Breast epithelium (tissue), 4 donors: ENCODE results near the gene MCL1. TPM values are rescaled to one million over a fixed set of nuclear protein-coding genes. Genes with fewer than 3 reads are reported as not detected.

Experiments used
- DNase-seq, 2 donors: peaks; one replicate each; pipeline ENCODE4 v3.0.0-alpha.2; 2019; ENCODE audit warnings: low spot score in 2 of 2
- H3K27ac ChIP-seq, 2 donors: fragments of 200-600 bp; sonication (generic) in 1 of 2; one replicate each; pipeline ENCODE4 v1.5.1; 2016 to 2019; ENCODE audit warnings: mild to moderate bottlenecking in 1 of 2
- H3K27me3 ChIP-seq, 2 donors: fragments of 200-600 bp; sonication (generic) in 1 of 2; one replicate each; pipeline versions ENCODE4 v1.5.1 to v1.6.0; 2017 to 2019; ENCODE audit warnings: control low read depth in 1 of 2, mild to moderate bottlenecking in 1 of 2
- H3K36me3 ChIP-seq: fragments of 200-600 bp; one replicate; pipeline ENCODE4 v1.5.1; 2019
- H3K4me1 ChIP-seq, 2 donors: fragments of 200-600 bp; sonication (generic); one replicate each; pipeline ENCODE4 v1.5.1; 2016 to 2019; ENCODE audit warnings: control low read depth in 1 of 2
- H3K4me3 ChIP-seq, 3 donors: fragments of 200-600 bp; sonication (generic); 1 replicate in 2 of 3; 2 replicates in 1 of 3; pipeline ENCODE4 v1.5.1; 2016 to 2019; ENCODE audit warnings: mild to moderate bottlenecking in 3 of 3, moderate library complexity in 2 of 3
- H3K9me3 ChIP-seq, 2 donors: fragments of 200-600 bp; sonication (generic) in 1 of 2; one replicate each; pipeline ENCODE4 v1.5.1; 2016 to 2019; ENCODE audit warnings: control low read depth in 1 of 2
- CTCF ChIP-seq, 3 donors: fragments of 450-650 bp; IDR thresholded peaks; one replicate each; pipeline ENCODE4 v1.5.1; 2016 to 2017; ENCODE audit warnings: antibody characterized with exemption in 3 of 3, mild to moderate bottlenecking in 3 of 3, moderate library complexity in 3 of 3
- POLR2A ChIP-seq: fragments of 450-650 bp; IDR thresholded peaks from one replicate; pipeline ENCODE4 v1.6.1; 2016; ENCODE audit warnings: antibody characterized with exemption, mild to moderate bottlenecking, moderate library complexity
- POLR2AphosphoS5 ChIP-seq, 3 donors: sonication (generic); formaldehyde crosslinking; IDR thresholded peaks; one replicate each; pipeline ENCODE4 v1.6.1; 2017; ENCODE audit warnings: antibody characterized with exemption in 3 of 3
- intact Hi-C: fragments of 100-400 bp; cut with DNase I; formaldehyde crosslinking; loops from one replicate; pipeline ENCODE4 v1.15.1; 2023; ENCODE audit warnings: low total_unique reads
- total RNA-seq, 3 donors: library from RNA; depleted of rRNA; stranded (reverse); fragments of >200 nt; gene quantifications; one replicate each; pipeline ENCODE4 v1.1.0, GENCODE V29; 2016

Gene MCL1
- total RNA-seq, 3 donors from 2014 or later, result 257 to 535 (median 333) TPM

- Histone ChIP-seq H3K36me3 (no peaks in the 10 kb centered on the region), H3K9me3 (no peaks in the 10 kb centered on the region), H3K27ac (no peak overlapping the region), H3K4me1 (peaks cover 29 to 36% of the 10 kb centered on the region in 2 donors), H3K27me3 (no peaks in the 10 kb centered on the region), H3K4me3 (no peak overlapping the region)
- TF ChIP-seq POLR2AphosphoS5 (IDR thresholded peaks at IDR 0.05) (peak in 1 of 3 donors; percentile 15), POLR2A (no peak)
- DNase-seq, result no peak
- intact Hi-C loops, result no loop called here
Measured at GRCh38 chr1:150555198-150555970, 24.0 kb downstream of the MCL1 start.

- TF ChIP-seq POLR2AphosphoS5 (IDR thresholded peaks at IDR 0.05), result no peak
- no peak for TF ChIP-seq CTCF (IDR thresholded peaks at IDR 0.05)
- TF ChIP-seq POLR2A, result no peak
- peak overlapping the region; percentile 84 to 97 for H3K27ac ChIP-seq
- no peak overlapping the region for H3K4me3 ChIP-seq
- DNase-seq, result no peak
- no peaks in the 10 kb centered on the region for H3K27me3 ChIP-seq
- H3K36me3 ChIP-seq, result no peaks in the 10 kb centered on the region
- H3K4me1 ChIP-seq, result peaks cover 16 to 26% of the 10 kb centered on the region in 2 donors
- no peaks in the 10 kb centered on the region for H3K9me3 ChIP-seq
- intact Hi-C loops, result no loop called here
Measured at GRCh38 chr1:150554086-150554452, 25.3 kb downstream of the MCL1 start.

- no peak for DNase-seq
- Histone ChIP-seq H3K27me3 (no peaks in the 10 kb centered on the region), H3K4me3 (peak overlapping the region in 1 of 3 donors; percentile 48), H3K9me3 (no peaks in the 10 kb centered on the region), H3K27ac (peak overlapping the region; percentile 84 to 97), H3K36me3 (no peaks in the 10 kb centered on the region), H3K4me1 (peaks cover 12 to 26% of the 10 kb centered on the region in 2 donors)
- TF ChIP-seq CTCF (IDR thresholded peaks at IDR 0.05) (no peak), POLR2A (no peak), POLR2AphosphoS5 (IDR thresholded peaks at IDR 0.05) (no peak)
- intact Hi-C loops, result no loop called here
Measured at GRCh38 chr1:150553392-150554085, 25.9 kb downstream of the MCL1 start.

- Histone ChIP-seq H3K36me3 (no peaks in the 10 kb centered on the region), H3K4me1 (peaks cover 12 to 20% of the 10 kb centered on the region in 2 donors), H3K27me3 (no peaks in the 10 kb centered on the region), H3K9me3 (no peaks in the 10 kb centered on the region), H3K27ac (peak overlapping the region; percentile 84 to 97), H3K4me3 (peak overlapping the region in 2 of 3 donors; percentile 5 to 48)
- no peak for DNase-seq
- no peak for TF ChIP-seq CTCF (IDR thresholded peaks at IDR 0.05)
- TF ChIP-seq POLR2A, result no peak
- no peak for TF ChIP-seq POLR2AphosphoS5 (IDR thresholded peaks at IDR 0.05)
- intact Hi-C loops, result no loop called here
Measured at GRCh38 chr1:150552911-150553289, 26.5 kb downstream of the MCL1 start.

- peak overlapping the region in 2 of 3 donors; percentile 5 to 48 for H3K4me3 ChIP-seq
- H3K4me1 ChIP-seq, result peaks cover 12 to 20% of the 10 kb centered on the region in 2 donors
Measured at GRCh38 chr1:150552128-150552910, 27.1 kb downstream of the MCL1 start.

More at GRCh38 chr1:150552128-150552910, 27.1 kb downstream of the MCL1 start:
- Histone ChIP-seq H3K36me3 (no peaks in the 10 kb centered on the region), H3K27me3 (no peaks in the 10 kb centered on the region), H3K9me3 (no peaks in the 10 kb centered on the region), H3K27ac (peak overlapping the region; percentile 84 to 97)
- intact Hi-C loops, result no loop called here
- peak; percentile 67 to 89 for DNase-seq
- peak; percentile 33 to 94 (median 63) for TF ChIP-seq POLR2AphosphoS5 (IDR thresholded peaks at IDR 0.05)
- no peak for TF ChIP-seq POLR2A
- TF ChIP-seq CTCF (IDR thresholded peaks at IDR 0.05), result peak in 1 of 3 donors; percentile 12
